ENCODE data around the gene CLDN3. TPM values are rescaled to one million over a fixed set of nuclear protein-coding genes. Genes with fewer than 3 reads are reported as not detected.

The CLDN3 gene
- total RNA-seq, 4 donors from 2014 or later: 1.3 TPM; not detected in 3

- 95 to 98% methylated on average over 4 to 5 of the region's 5 CpGs for WGBS, 2 donors
- no peak for DNase-seq
- intact Hi-C loops (cut with DNase I): no loop called here
- no peak overlapping the region for H3K4me3 ChIP-seq
- TF ChIP-seq CTCF (IDR thresholded peaks at IDR 0.05) (no peak), POLR2A (IDR thresholded peaks at IDR 0.05) (no peak)
- peaks cover 20 to 79% (median 23%) of the 10 kb centered on the region in 3 donors for H3K4me1 ChIP-seq
- H3K27ac ChIP-seq: peak overlapping the region in 2 of 4 donors; percentile 93 to 94
- H3K36me3 ChIP-seq: peaks cover 0 to 10% (median 2%) of the 10 kb centered on the region in 3 donors
- no peaks in the 10 kb centered on the region for H3K27me3 ChIP-seq
- H3K9me3 ChIP-seq: no peaks in the 10 kb centered on the region
These were observed 28.5 kb downstream of the CLDN3 start for GRCh38 chr7:73741600-73741999.

GRCh38 chr7:73740771-73741170 lies 29.3 kb downstream of the CLDN3 start:
- Histone ChIP-seq H3K4me1 (peaks cover 20 to 72% (median 23%) of the 10 kb centered on the region in 3 donors), H3K9me3 (no peaks in the 10 kb centered on the region), H3K27me3 (no peaks in the 10 kb centered on the region), H3K36me3 (peaks cover 0 to 19% (median 7%) of the 10 kb centered on the region in 3 donors), H3K4me3 (no peak overlapping the region), H3K27ac (peak overlapping the region in 3 of 4 donors; percentile 44 to 94 (median 93))
- DNase-seq: no peak
- WGBS, 2 donors: 69 to 81% methylated on average over 5 of the region's 5 CpGs
- TF ChIP-seq POLR2A (IDR thresholded peaks at IDR 0.05): no peak
- TF ChIP-seq CTCF (IDR thresholded peaks at IDR 0.05): no peak
- intact Hi-C loops (cut with DNase I): no loop called here

GRCh38 chr7:73740212-73740611 lies 29.9 kb downstream of the CLDN3 start:
- TF ChIP-seq POLR2A (IDR thresholded peaks at IDR 0.05): no peak
- no peak for TF ChIP-seq CTCF (IDR thresholded peaks at IDR 0.05)
- 86 to 91% methylated on average over 7 of the region's 7 CpGs for WGBS, 2 donors
- H3K4me1 ChIP-seq: peaks cover 23 to 75% (median 23%) of the 10 kb centered on the region in 3 donors
- peaks cover 0 to 23% (median 7%) of the 10 kb centered on the region in 3 donors for H3K36me3 ChIP-seq
- H3K27me3 ChIP-seq: no peaks in the 10 kb centered on the region
- DNase-seq: no peak
- peak overlapping the region in 3 of 4 donors; percentile 44 to 94 (median 93) for H3K27ac ChIP-seq
- H3K4me3 ChIP-seq: no peak overlapping the region
- intact Hi-C loops (cut with DNase I): no loop called here
- no peaks in the 10 kb centered on the region for H3K9me3 ChIP-seq

- WGBS, 2 donors: 42 to 51% methylated on average over 10 to 13 of the region's 13 CpGs
- Histone ChIP-seq H3K4me1 (peaks cover 22 to 76% (median 28%) of the 10 kb centered on the region in 3 donors), H3K36me3 (peaks cover 0 to 23% (median 7%) of the 10 kb centered on the region in 3 donors), H3K9me3 (no peaks in the 10 kb centered on the region), H3K27ac (peak overlapping the region; percentile 92 to 94 (median 94)), H3K27me3 (no peaks in the 10 kb centered on the region), H3K4me3 (peak overlapping the region; percentile 72 to 86 (median 79))
- intact Hi-C loops (cut with DNase I): loop anchor here (10.0 kb wide), 1 partner anchor 115 kb away; no protein-coding TSS in a partner anchor
- no peak for DNase-seq
- TF ChIP-seq POLR2A (IDR thresholded peaks at IDR 0.05): no peak
- peak in 1 of 6 experiments; percentile 1 for TF ChIP-seq CTCF (IDR thresholded peaks at IDR 0.05)
These were observed 30.7 kb downstream of the CLDN3 start for GRCh38 chr7:73739387-73739767.

DNA sequence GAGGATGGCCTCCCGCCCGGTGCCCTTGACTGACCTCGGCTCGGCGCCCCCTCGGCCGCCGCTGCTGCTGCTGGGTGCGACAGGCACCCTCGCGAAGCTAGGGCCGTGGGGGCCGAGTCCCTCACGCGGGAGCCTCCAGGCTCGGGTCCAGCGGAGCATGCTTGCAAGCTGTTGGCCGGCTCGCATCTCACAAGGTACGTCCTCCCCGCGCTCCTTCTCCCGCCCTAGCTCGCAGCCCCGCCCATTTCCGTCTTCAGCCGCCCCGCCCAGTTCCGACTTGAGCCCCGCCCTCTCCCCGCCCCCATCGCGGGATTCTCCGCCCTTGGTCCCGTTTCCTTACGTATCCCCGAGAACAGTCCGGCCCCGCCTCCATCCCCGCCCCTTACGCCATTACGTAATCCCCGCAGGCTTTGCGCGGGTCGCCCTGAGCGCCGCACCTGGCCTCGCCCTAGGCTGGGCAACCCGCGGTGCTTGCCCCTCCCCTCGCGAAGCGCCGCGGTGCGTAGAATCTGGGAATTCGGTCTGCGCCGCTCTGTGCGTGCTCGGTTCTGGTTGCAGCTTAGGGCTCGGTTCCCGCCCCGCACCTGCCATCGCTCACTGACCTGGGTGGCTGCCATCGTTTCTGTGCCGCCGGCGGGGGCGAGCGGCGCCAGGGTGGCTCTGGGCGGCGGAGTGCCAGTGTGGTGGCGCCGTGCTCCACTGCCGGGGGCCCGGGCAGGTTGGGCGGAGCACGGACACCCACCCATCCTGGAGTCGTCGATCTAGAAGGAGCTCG lies 31.3 kb downstream of the CLDN3 start, which contains the start of gene ABHD11:
Gene ABHD11, minus strand, starts transcription at position 191 of the 775 bp plus-strand sequence. Its CDS starts 32 bp downstream, at position 159.
- peak in 1 of 6 experiments; percentile 9 for TF ChIP-seq CTCF (IDR thresholded peaks at IDR 0.05)
- TF ChIP-seq POLR2A (IDR thresholded peaks at IDR 0.05): peak in 2 of 4 donors; percentile 26 to 91
- H3K27ac ChIP-seq: peak within 1 kb of the TSS; percentile 92 to 94 (median 94)
- peak within 1 kb of the TSS; percentile 72 to 86 (median 79) for H3K4me3 ChIP-seq
- 0 to 2% methylated on average over 8 to 9 of the region's 84 CpGs for WGBS, 2 donors
- H3K27me3 ChIP-seq: no peaks in the 10 kb centered on the region
- no peaks in the 10 kb centered on the region for H3K9me3 ChIP-seq
- peak; percentile 91 for DNase-seq
- H3K4me1 ChIP-seq: peaks cover 16 to 70% (median 28%) of the 10 kb centered on the region in 3 donors
- intact Hi-C loops (cut with DNase I): loop anchor here (10.0 kb wide), 1 partner anchor 116 kb away; no protein-coding TSS in a partner anchor
- peaks cover 0 to 23% (median 7%) of the 10 kb centered on the region in 3 donors for H3K36me3 ChIP-seq
